OCI-M2 (cell line): Measurements from ENCODE around the gene GTF2F2.
"Not testable (repeated sequence)": the region's sequence is repeated elsewhere in the genome, so short reads cannot be mapped to it uniquely, and the experiment has no call there.

Experiments used
- DNase-seq: peaks from one replicate; lab custom pipeline; 2025; ENCODE audit not compliant: unreplicated experiment; lab: John Stamatoyannopoulos, UW

Gene GTF2F2

DNA sequence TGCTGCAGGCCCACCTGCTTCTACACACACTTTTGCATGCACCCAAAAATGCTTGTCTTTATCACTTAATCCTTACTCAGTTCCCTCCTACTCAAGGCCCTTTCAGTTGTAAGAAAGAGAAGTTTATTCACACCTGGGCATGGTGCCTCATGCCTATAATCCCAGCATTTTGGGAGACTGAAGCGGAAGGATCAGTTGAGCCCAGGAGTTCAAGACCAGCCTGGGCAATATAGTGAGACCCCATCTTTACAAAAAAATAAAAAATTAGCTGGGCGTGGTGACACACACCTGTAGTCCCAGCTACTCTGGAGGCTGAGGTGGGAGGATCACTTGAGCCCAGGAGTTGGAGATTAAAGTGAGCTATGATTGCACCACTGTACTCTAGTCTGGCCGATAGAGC, 178.2 kb downstream of the GTF2F2 start:
- not testable (repeated sequence) for DNase-seq

DNA sequence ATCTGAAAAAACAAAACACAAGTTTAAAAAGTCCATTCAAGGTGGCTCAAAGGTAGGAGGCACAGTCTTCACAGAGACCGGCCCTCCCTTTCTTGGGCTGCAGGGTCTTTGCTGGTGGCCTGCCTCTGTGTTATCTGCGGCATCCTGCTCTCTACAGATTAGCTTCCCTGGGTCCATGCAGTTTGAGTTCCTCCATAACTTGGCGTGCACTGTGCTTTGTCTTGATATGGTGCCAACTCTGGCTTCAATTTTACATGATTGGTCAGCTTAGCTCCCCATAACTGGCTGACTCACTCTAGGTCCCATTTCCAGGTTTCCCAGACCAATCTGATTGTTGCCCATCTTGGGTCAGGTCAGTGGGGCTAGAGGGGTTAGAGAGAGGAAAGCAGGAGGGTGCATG, 178.9 kb downstream of the GTF2F2 start:
- DNase-seq: no peak

GRCh38 chr13:45300190-45300985, 180.1 kb downstream of the GTF2F2 start:
- no peak for DNase-seq

GRCh38 chr13:45301263-45301662, 181.0 kb downstream of the GTF2F2 start:
- DNase-seq: no peak

DNA sequence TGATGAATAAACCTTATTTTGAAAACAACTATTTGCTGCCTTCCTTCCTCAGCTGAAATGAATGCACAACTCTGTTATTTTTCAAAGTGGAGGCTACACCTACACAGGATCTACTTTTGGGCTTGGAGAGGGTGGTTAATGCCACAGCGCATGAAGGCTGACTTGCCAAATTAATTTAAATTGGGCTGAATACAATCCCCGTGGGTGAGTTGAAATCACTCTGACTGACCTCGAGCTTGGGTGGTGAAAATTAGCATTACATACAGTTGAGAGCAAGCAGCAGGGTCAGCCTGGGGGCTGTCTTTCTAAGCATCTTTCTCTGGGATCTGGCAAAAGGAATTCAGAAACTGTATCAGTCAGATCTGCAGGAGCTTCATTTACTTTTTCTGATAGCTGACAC, 182.2 kb downstream of the GTF2F2 start:
- DNase-seq: no peak

GRCh38 chr13:45303026-45303425, 182.7 kb downstream of the GTF2F2 start:
- DNase-seq: no peak

- no peak for DNase-seq
These were observed 183.6 kb downstream of the GTF2F2 start for GRCh38 chr13:45303866-45304265.

DNA sequence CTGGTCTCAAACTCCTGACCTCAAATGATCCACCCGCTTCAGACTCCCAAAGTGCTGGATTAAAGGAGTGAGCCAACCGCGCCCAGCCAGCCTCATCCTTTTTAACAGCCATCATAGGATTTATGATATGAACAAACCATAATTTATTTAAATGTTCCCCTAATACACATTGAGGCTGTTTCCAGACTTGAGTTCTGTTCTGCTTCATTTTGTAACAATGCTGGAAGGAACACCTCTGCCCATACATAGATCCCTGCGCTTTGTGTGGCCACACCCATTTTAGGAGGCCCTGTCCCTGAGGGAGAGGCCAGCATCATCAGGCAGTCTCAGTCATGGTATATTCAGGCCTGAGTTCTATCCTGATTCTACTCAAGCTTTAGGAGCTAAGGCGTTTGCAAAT, 184.8 kb downstream of the GTF2F2 start:
- no peak for DNase-seq

DNA sequence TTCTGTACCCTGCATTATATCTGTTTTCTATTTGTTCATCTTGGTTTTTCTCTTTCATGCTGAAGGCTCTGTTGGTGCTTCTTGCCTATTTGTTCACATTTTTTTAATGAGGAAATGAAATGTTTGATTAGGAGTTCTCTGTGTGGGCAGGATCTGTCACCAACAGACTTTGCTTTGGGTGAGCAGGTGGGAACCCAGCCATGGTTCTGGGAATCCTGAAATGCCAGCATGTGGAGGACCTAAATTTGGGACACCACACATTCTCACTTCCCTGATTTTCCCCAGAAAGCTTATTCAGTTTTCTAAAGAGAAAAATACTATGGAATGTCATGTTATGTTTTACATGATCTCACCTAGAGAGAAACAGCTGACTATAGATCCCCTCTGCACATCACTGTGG, 186.7 kb downstream of the GTF2F2 start:
- no peak for DNase-seq

DNA sequence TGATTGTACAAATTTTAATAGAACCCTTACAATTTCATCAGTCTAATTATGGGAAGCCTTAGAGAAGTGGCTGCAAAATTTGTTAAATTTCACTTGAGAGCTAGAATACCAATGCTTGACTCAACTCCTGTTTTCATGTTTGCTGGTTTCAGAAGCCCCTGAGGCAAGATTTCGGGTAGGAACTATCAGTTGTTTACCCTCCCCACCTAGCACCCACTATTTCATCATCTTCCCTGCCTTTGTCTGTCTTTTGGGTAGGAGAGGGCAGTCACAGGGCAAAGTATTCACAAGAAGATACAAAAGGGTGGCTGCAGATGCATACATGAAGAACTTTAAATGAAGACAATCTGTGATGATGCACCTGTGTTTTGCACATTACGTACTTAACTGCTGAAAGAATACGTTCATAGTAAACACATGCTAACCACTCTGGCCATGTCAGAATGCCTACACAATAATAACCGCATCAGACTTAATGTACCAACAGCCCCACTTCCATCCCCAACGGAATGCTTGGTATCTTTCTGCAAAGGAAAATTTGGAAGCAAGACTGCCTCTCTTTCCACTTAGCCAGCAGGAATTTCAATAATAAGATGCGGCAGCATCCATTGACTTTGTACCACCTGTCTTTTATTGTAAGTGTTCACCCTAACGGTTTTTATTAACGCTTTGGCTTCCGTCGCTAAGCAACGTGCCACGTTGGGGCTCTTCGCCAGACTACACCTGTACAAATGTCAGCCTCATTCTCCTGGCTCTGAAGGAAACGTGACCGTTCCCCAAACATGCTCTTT, 190.2 kb downstream of the GTF2F2 start:
- no peak for DNase-seq

DNA sequence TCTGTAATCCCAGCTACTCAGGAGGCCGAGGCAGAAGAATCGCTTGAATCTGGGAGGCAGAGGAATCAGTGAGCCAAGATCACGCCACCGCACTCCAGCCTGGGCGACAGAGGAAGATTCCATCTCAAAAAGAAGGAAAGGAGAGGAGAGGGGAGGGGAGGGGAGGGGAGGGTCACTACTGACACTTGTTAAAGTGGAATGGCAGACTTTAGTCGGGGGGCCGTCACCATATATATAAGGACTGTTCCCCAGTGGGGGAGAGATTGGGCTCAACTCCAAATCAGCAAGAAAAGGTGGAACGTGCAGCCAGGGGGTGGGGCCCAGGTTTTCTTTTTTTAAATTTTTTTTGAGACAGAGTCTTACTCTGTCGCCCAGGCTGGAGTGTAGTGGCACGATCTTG, 194.5 kb downstream of the GTF2F2 start:
- DNase-seq: no peak

DNA sequence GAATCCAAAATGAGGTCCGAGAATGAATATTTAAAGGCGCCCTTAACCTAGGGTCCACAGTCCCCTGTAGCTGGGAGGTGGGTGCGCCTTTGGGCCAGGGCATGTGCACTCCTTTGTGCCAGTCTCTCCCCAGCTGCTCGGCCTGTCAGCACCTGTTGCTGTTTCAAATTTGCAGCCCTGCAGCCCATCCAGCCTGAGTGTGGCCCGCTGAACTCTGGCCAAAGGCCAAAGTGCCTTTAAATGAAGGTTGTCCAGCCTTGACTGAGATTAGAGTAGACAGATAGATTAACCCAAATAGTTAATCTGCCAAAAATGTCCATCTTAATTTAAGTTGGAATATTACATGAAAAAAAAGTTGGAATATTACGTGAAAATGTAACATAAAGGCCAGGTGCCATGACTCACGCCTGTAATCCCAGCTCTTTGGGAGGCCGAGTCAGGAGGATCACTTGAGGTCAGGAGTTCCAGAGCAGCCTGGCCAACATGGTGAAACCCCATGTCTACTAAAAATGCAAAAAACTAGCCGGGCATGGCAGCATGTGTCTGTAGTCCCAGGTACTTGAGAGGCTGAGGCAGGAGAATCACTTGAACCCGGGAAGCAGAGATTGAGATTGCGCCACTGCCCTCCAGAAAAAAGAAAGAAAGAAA, 195.3 kb downstream of the GTF2F2 start:
- DNase-seq: no peak

DNA sequence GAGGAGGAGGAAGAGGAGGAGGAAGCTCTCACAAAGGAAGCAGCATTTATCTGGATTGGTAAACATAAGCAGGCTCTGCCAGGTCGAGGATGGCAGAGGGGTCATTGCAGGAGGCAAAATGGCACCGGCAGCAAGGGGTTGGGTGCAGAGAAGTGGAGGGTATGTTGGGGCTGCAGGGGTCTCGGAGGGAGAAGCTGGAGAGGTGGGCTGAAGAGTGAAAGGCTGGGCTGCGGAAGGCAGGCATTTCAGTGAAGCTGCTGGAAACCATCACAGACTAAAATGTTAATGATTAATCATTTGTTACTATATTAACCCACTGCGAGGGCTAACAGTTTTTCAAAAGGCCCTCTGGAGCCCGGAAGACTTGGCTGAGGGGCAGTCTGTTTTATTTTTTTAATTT, 196.0 kb downstream of the GTF2F2 start:
- no peak for DNase-seq

DNA sequence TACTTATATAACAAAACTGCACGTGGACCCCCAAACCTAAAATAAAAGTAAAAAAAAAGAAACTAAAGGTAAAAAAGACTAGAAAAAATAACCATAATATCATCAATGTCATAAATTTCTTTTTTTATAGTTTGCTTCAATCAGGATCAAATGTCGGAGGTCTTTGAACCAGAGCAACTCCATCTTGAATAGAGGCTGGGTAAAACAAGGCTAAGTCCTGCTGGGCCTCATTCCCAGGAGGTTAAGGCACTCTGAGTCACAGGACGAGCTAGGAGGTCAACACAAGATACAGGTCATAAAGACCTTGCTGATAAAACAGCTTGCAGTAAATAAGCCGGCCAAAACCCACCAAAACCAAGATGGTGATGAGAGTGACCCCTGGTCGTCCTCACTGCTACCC, 196.7 kb downstream of the GTF2F2 start:
- no peak for DNase-seq

DNA sequence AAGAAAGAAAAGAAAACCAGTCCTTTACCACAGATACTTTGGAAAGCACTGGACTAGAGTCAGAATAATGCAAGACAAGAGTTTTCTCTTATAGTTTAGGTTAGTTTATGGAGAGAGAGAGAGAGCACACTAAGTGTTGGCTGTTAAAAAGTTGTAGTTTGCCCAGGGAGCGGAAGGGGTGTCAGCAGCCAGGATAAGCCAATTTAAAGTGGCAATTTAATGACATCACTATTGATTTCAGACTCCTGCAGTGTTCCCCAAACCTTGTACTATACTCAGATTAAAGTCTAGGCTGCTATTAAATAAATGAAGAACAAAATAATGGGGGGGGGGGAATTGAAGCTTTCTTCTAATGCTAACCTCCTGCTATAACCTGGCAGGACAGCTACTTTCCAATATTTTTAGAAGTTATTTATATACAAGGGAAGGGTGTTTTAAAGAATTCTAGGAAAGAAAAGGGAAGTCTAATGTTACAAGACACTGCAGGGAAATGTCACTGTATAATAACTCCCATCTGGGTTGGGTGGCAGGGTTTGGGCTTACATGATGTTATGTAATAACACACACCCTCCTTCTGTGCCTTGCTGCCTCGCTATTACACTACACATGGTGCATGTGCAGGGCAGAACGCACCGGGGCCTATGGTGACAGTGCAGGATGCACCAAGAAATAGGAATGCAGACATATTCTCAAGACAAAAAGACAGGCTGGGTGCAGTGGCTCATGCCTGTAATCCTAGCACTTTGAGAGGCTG, 200.7 kb downstream of the GTF2F2 start:
- no peak for DNase-seq

- DNase-seq: no peak
These were observed 205.5 kb downstream of the GTF2F2 start for GRCh38 chr13:45325806-45326205.

DNA sequence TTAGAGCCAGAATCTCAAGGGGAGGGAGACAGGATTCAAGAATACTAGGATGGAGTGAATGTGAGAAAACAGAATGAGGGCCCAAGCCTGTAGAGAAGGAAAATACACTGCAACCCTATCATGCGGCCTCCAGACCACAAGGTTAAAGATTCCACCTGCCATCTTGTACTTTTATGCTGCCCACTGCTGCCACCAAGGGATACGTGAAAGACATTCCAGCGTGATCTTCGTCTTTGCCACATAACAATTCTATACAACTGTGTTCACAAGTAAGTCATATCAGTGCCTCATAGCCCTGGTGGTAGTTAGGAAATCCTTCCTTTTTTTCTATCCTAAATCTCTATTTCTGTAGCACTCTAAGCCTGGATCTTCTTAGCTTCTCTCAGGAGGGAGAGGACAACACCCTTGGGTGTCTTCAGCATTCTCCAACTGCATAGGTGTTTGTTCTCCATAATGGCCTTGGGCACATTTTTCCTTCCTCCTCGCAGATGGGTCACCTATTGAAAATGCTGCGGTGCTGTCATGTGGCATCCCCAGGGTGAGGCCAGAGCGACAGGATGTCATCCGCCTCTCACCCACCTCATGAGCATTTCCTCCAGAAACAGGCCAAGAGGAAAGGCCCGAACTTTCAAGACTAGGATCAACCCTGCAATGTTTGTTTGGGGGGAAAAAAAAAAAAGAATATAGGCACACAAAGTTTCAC, 207.1 kb downstream of the GTF2F2 start:
- DNase-seq: no peak

- DNase-seq: no peak
These were observed 208.4 kb downstream of the GTF2F2 start for GRCh38 chr13:45328661-45329111.

DNA sequence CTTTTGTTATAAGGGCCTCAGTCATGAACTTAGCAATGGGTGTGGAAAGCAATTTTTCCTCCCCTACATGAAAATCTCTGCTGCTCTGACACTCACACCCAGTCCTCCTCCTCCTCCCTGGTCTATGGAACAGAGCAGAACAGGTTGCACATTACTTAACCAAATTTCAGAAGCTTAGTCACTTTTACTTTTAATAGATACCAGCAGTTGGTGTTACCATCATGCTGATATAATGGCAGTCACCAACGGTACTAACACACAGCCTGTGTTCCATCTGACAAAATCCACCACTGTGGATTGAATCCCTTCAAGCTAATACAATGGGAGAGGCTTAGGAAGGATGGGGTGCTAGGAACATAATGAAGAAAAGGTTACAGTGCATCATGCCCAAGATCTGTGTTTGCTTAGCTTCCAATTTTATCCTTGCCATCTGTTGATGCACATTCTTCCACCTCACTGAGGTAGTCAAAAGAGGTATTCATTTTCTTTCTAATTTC, 210.9 kb downstream of the GTF2F2 start:
- DNase-seq: no peak

DNA sequence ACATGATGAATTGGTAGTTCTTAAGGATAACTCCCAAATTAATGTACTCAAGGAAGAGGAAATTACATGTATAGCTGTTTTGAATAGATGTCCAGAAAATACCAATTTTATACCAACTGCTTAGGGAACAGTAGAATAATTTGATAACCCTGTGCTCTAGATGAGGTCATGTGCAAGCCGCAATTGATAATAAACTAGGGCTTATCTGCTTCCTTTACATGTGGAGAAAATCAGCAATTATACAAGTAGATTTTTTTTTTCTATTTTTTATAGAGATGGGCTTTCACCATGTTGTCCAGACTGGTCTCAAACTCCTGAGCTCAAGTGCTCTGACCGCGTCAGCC, 211.4 kb downstream of the GTF2F2 start:
- no peak for DNase-seq
